GM11168 (cell line): ENCODE data around the gene ELANE.
"Not testable (repeated sequence)": the region's sequence is repeated elsewhere in the genome, so short reads cannot be mapped to it uniquely, and the experiment has no call there.

Experiments used
- in situ Hi-C: fragments of 300-500 bp; cut with MboI; formaldehyde crosslinking; loops from one replicate; pipeline ENCODE4 v1.12.0; 2022; ENCODE audit warnings: low sequenced_read_pairs; ENCODE audit not compliant: unreplicated experiment

Gene ELANE

DNA sequence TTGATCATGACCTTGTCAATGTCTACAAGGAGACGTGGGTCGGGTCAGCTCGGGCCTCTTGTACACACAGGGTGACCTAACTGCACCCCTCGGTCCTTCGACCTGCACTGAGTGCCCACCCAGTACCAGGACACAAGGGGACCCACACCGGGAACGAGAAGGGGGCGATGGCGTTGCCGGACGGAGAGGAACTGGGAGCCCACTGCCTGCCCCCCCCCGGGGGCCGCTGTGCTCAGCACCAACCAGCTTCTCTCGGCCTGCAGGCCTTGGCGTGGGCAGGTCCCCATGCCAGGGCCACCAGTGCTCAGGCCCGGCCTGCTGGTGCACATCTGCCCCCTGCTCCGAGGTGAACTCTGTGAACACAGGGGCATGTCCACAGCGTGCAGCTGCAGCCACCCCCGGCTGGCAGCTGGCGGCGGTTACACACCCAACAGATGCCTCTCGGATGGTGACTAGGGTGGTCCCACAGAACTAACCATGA lies 21.5 kb downstream of the ELANE start:
- in situ Hi-C loops: no loop called here

DNA sequence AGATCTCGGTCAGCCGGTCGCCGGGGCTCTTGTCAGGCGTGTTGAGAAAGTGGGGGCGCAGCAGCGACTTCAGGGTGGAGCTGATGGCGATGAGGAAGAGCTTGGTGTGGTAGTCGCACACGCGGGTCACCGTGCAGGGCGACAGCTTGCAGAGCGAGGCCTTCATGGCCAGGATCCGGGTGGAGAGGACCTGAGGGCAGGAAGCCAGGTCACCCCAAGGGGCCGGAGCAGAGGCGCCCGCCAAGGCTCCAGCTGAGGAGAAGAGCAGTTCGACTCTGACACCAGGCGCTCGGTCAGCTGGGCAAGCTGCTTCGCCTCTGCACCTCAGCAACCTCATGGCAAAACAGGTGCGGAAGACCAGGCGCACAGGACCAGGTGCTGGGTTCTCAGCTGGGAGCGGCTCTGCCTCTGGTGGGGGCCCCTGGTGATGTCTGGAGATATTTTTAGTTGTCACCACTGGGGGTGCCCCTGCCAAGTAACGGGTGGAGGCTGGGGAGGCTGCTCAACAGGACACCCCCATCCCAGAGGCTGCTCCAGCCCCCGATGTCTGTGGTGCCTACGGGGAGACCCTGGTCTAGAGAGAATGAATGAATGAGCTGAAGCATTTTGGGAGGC lies 23.3 kb downstream of the ELANE start:
- in situ Hi-C loops: no loop called here

DNA sequence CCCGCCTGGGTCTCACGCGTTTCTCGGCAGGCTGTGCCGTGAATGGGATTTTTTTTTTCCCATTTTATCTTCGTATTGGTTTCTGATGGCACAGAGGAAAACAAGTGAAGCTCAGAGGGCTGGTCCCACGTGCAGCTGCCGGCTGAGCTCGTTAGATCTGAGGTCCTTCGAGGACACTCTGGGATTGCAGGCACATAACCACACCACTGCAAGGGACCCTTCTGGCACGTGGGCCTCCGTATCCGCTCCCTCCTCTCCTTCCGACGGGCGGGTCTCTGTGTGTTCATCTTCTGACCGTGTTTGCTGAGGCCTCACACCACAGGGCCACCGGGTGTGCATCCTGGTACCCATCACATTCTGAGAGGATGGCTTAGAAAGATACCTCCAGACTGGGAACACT lies 24.0 kb downstream of the ELANE start:
- in situ Hi-C loops: no loop called here

DNA sequence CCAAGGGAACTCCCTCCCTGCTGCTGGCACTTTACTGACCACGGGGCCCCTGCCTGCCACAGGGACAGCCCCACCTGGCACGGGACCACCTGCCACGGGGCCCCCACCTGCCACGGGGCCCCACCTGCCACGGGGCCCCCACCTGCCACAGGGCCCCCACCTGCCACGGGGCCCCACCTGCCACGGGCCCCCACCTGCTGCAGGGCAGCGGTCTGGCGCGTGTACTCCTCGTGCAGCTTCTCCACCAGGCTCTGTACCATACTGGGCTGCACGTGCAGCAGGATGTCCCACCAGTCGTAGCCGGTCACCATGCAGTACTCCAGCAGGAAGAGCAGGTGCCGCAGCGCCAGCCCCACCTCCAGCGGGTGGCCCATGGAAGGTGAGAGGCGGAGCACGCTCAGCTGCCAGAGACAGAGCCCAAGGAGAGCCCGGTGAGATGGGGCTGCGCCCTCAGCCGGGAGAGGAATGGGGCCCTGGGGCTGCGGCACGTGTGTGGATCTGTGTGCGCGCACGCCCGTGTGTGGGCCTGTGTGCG lies 24.7 kb downstream of the ELANE start:
- in situ Hi-C loops: no loop called here

DNA sequence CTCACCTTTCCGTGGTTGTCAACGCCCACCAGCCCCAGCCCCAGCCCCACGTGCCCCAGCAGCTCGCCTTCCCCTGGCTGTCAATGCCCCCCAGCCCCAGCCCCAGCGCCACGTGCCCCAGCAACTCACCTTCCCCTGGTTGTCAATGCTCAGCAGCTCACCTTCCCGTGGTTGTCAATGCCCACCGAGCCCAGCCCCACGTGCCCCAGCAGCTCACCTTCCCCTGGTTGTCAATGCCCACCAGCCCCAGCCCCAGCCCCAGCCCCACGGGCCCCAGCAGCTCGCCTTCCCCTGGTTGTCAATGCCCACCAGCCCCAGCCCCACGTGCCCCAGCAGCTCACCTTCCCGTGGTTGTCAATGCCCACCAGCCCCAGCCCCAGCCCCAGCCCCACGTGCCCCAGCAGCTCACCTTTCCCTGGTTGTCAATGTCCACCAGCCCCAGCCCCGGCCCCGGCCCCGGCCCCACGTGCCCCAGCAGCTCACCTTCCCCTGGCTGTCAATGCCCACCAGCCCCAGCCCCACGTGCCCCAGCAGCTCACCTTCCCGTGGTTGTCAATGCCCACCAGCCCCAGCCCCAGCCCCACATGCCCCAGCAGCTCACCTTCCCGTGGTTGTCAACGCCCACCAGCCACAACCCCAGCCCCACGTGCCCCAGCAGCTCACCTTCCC lies 26.0 kb downstream of the ELANE start:
- in situ Hi-C loops: not testable (repeated sequence)

DNA sequence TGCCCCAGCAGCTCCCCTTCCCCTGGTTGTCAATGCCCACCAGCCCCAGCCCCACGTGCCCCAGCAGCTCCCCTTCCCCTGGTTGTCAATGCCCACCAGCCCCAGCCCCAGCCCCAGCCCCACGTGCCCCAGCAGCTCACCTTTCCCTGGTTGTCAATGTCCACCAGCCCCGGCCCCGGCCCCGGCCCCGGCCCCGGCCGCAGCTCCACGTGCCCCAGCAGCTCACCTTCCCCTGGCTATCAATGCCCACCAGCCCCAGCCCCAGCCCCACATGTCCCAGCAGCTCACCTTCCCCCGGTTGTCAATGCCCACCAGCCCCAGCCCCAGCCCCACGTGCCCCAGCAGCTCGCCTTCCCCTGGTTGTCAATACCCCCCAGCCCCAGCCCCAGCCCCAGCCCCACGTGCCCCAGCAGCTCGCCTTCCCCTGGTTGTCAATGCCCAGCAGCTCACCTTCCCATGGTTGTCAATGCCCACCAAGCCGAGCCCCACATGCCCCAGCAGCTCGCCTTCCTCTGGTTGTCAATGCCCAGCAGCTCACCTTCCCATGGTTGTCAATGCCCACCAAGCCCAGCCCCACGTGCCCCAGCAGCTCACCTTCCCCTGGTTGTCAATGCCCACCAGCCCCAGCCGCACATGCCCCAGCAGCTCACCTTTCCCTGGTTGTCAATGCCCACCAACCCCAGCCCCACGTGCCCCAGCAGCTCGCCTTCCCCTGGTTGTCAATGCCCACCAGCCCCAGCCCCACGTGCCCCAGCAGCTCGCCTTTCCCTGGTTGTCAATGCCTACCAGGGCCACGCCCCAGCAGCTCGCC lies 26.9 kb downstream of the ELANE start:
- in situ Hi-C loops: not testable (repeated sequence)

DNA sequence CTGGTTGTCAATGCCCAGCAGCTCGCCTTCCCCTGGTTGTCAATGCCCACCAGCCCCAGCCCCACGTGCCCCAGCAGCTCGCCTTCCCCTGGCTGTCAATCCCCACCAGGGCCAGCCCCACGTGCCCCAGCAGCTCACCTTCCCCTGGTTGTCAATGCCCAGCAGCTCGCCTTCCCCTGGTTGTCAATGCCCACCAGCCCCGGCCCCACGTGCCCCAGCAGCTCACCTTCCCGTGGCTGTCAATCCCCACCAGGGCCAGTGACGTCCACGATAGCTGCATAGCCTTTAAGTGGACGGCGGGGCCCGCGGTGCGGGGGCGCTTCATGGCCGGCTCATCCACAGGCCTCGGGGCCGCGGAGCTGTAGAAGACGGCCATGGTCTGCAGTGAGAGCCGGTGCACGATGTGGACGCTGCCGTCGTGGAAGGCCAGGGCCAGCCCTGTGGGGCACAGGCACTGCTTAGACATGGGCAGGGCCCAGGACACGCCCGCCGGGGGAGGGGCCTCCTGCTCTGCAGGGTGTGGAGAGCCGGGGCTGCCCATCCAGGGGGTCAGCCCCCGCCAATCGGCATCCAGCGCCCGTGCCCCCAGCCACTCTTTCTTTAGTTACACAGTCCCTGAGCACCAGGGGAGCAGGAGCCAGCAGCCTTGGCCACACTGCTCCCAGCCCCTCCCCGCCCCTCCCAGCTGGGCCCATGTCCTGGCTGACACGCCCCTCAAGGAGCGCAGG lies 27.8 kb downstream of the ELANE start:
- in situ Hi-C loops: no loop called here

DNA sequence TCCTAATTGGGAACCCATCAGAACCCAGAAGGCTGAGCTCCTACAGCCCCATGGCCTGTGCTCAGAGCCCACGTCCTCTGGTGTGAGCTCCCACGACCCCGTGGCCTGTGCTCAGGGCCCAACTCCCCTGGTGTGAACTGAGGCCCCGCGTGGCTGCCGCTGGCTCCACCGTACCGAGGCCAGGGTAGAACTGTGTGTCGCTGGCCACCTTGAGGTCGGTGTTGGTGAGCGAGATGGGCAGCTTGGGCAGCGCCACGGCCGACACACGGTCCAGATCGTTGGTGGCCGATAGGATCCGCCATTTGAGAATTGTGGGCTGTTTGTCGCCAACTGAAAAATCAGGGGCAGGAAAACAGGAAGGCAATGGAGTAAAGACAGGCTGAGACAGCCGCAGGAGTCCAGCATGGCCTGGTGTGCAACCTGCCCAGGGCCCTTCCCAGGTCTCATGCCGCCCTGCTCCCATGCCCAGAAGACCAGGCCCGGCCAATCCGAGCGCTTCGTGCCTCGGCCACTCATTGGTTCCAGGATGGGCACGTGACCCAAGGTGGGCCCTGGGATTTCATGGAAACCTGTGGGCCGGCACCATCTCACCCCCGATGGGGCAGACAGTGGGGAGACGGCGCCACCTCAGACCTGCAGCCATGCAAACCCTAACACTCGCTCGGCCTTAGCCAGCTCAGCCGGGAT lies 29.4 kb downstream of the ELANE start:
- in situ Hi-C loops: no loop called here

DNA sequence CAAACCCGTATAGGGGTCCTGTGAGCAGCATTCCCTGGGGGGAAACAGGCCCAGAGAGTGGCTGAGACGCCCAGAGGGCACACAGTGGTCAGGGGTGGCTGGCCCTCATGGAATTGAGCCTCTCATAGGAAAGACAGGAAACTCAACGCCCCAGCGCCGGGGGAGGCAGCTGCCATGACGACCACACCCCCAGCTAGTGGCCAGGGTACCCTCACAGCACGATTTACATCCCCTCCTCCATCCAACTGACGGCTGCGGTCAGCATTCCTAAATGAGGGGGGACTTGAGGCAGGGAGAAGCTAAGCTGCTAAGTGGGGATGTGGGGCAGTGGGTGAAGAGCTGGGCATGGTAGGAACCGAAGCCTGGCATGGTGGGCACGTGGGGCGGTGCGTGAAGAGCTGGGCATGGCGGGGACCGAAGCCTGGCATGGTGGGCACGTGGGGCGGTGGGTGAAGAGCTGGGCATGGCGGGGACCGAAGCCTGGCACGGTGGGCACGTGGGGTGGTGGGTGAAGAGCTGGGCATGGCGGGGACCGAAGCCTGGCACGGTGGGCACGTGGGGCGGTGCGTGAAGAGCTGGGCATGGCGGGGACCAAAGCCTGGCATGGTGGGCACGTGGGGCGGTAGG lies 30.9 kb downstream of the ELANE start:
- in situ Hi-C loops: no loop called here

DNA sequence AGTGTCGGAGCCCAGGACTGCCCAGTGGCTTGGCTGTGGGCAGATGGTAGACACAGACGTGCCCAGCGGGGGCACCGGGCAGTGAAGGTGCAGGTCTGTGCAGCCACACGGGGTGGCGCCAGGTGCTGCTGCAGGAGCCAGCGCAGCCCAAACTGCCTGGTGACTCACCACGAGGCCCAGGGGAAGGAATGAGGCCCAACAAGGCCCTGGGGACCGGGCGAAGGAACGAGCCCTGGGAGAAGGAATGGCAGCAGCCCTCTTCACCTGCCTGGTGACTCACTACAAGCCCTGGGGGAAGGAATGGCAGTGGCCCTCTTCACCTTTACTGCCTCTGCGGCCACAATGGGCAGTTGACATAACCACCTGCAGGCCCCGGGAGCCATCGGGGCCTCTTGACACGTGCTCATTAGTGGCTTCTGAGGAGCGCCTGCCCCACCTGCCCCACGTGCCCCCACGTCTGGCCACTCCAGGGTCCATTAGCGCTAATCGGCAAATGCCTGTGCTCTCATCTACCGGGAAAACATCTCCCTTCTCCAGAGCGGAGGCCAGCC lies 31.6 kb downstream of the ELANE start:
- in situ Hi-C loops: no loop called here

DNA sequence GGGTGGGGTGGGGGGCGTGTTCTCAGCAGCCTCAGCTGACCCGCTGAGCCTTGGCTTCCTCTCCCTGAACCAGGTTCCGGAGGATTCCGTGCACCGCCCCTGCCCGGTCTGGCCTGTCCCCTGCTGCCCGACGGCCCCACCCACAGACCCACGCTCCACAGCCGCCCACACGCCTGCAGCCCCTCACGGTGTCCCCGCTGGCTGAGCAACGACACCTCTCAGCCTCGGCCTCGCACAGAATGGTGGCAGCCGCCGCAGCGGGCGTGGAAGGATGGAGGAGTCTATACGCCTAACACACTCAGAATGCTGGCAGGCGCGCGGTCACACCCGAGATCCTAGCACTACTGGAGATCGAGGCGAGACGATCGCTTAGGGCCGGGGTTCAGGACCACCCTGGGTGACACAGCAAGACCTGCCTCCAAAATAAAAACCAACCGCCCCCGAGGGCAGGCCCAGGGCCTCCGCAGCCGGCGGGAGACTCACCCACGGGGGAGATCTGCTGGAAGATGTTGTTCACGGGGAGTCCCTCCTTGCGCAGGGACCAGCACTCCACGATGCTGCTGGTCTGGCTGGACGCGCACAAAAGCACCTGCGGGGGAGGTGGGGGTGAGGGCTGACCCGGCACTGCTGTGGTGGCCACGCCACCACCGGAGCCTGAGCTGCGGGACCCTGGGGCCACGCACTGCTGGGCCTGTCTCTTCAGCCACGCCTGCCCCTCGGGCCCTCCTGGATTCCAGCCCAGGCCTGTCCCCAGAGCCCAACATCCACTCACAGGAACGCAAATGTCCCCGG lies 32.5 kb downstream of the ELANE start:
- in situ Hi-C loops: no loop called here

DNA sequence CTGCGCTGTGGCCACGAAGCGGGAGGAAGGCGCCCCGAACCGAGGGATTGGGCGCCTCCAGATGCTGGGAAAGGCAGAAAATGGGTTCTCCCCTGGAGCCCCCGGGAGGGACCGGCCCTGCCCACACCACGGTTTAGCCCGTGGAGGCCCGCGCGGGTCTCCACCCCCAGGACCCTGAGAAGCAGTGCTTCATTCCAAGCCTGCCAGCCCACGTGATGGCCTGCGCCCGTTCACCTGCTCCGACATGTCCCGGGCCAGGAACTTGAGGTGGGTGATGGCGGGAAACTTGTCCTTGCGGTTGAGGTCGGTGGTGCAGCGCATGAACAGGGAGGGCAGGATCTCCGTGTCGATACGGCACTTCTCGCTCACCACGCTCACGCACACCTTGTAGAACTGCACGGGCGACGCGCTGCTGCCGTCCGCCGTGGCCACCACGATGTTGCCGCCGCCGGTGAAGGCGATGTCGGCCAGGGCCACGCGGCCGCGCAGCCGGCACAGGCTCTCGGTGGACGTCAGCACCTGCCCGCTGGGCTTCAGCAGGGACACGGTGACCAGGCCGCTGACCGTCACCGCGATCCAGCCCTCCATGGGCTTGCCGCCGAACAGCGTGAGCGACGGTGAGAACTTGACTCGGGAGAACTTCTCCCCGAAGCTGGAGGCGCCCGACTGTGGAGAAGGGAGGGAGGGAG lies 33.6 kb downstream of the ELANE start:
- in situ Hi-C loops: no loop called here

DNA sequence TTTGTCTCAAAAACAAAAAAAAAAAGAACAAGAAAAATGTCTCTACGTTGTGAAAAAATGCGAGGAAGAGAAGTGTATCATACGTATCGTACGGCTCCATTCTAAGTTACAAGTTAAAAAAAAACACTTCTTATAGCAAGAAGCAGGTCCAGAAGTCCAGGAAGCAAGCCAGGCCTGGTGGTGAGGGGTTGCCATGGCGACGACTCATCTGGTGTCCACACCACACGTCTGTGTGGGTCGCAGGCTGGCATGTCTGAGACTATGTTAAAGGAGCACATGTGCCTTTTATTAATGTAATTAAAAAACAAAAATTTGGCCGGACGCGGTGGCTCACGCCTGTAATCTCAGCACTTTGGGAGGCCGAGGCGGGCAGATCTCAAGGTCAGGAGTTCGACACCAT lies 35.0 kb downstream of the ELANE start:
- in situ Hi-C loops: no loop called here

DNA sequence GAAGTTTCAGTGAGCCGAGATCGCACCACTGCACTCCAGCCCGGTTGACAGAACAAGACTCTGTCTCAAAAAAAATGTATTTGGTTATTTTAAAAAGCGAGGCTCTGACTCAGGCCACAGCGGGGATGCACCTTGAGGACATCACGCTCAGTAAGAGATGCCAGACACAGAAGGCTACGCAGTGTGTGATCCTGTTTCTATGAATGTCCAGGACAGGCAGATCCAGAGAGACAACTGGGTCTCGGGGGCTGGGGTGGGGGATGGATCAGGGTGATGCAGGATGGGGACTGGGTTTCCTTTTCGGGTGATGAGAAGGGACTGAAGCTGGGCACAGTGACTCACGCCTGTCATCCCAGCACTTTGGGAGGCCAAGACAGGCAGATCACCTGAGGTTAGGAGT lies 35.5 kb downstream of the ELANE start:
- in situ Hi-C loops: no loop called here

DNA sequence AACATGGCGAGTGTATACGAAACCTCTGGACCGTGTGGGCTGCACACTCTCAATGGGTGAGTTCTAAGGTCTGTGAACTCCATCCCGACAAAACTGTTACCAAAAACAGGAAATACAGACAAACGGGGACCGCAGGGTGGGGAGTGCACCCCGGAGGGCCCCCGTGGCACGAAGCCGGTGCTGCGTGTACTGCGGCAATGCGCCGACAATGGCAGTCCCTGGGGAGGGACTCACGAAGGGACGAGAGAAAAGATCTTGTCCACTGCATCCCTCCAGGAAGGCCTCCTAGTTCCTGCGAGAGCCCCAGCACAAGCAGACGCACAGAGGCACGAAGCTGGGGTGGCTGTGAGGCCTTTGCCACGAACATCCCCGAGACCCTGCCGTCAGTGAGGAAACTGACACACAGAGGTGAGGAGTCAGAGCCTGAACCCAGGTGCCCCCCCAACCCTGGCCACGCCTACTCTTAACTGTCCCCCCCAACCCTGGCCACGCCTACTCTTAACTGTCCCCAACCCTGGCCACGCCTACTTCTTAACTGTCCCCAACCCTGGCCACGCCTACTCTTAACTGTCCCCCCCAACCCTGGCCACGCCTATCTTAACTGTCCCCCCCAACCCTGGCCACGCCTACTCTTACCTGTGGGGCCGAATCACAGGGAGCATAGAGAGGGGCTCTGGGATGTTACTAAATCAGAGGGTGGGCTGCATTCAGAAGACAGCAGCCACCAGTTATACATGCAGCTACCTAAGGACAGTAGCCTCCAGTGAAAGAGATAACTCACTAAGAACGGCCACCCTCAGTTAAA lies 36.7 kb downstream of the ELANE start:
- in situ Hi-C loops: no loop called here

DNA sequence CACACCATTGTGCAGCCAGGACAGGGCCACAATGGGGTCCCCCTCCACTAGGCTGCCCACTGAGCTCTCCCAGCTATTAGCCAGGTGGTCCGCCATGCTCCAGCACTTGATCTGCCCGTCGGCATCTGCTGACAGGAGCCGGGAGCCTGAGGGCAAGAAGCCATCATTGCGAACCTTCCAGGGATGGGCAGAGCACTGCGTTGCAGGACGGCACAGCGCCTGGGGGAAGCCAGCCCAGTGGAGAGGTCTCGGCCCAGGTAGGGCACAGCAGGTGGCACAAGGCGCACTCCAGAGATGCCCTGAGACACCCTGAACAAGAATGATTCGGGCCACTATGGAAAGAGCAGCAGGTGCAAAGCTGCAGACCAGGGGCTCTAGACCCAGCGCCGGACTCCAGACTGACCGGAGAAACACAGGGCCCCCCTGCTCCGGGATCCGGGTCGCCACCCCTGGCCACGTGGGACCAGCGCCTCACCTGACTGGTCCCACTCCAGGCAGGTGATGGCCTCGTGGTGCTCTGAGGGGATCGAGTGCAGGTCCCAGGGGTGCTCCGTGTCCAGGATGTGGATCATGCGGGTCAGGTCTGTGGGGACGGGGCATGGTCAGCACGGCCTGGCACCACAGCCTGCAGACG lies 37.7 kb downstream of the ELANE start:
- in situ Hi-C loops: no loop called here

DNA sequence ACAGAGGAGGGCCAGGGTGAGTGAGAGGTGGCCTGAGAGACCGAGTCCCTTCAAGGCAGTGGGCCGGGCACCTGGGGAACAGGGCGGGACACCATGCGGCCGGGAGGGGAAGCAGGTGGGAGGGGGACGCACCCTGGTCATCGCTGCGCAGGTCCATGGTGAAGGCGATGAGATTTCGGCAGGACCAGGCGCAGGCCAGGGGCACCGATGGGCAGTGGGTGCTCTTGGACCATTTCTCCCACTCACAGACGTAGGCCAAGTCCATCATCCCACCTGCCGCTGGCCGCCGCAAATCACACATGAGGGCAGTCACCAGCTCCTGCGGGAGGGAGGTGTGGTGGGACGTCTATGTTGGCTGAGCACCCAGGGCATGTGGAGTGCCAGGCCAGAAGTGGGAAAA lies 38.7 kb downstream of the ELANE start:
- in situ Hi-C loops: no loop called here
